Loucy (cell line): Measurements from ENCODE around the gene SLC38A7.
"Not testable (repeated sequence)": the region's sequence is repeated elsewhere in the genome, so short reads cannot be mapped to it uniquely, and the experiment has no call there.

Experiments
- H2AFZ ChIP-seq: fragments of 200-600 bp; sonication (generic); 2 replicates; pipeline ENCODE4 v1.6.0; 2016; ENCODE audit warnings: antibody characterized with exemption, mild to moderate bottlenecking, low read length, moderate library complexity
- H3F3A ChIP-seq: fragments of 200-600 bp; 2 replicates; pipeline ENCODE4 v1.6.0; 2016; ENCODE audit warnings: antibody characterized with exemption, low read depth, mild to moderate bottlenecking
- H3K27me3 ChIP-seq: fragments of 200-600 bp; sonication (generic); 2 replicates; pipeline ENCODE4 v1.6.1; 2014; ENCODE audit warnings: low read length, mild to moderate bottlenecking; ENCODE audit not compliant: insufficient read depth, poor library complexity, severe bottlenecking
- H3K36me3 ChIP-seq: fragments of 200-600 bp; sonication (generic); 2 replicates; pipeline ENCODE4 v1.6.1; 2016; ENCODE audit warnings: low read length; ENCODE audit not compliant: insufficient read depth
- H3K4me1 ChIP-seq: fragments of 200-600 bp; sonication (generic); 2 replicates; pipeline ENCODE4 v1.5.1; 2014; ENCODE audit warnings: low read length, mild to moderate bottlenecking; ENCODE audit not compliant: insufficient read depth, poor library complexity, severe bottlenecking
- H3K4me2 ChIP-seq: fragments of 200-600 bp; sonication (generic); 2 replicates; pipeline ENCODE4 v1.6.0; 2014; ENCODE audit warnings: antibody characterized with exemption, low read length, low read depth, mild to moderate bottlenecking; ENCODE audit not compliant: poor library complexity, severe bottlenecking
- H3K4me3 ChIP-seq: fragments of 200-600 bp; sonication (generic); 2 replicates; pipeline ENCODE4 v1.5.1; 2014; ENCODE audit warnings: low read length, mild to moderate bottlenecking, mixed read lengths; ENCODE audit not compliant: poor library complexity, severe bottlenecking
- H3K79me2 ChIP-seq: fragments of 200-600 bp; sonication (generic); 2 replicates; pipeline ENCODE4 v1.6.1; 2014; ENCODE audit warnings: low read length; ENCODE audit not compliant: insufficient read depth
- H3K9ac ChIP-seq: fragments of 200-600 bp; sonication (generic); 2 replicates; pipeline ENCODE4 v1.6.0; 2014; ENCODE audit warnings: mild to moderate bottlenecking, low read depth, low read length, moderate library complexity; ENCODE audit not compliant: poor library complexity, severe bottlenecking
- H3K9me2 ChIP-seq: fragments of 200-600 bp; sonication (generic); replicated peaks from 2 replicates; pipeline ENCODE4 v1.6.1; 2016; ENCODE audit warnings: low read depth, low read length, mixed read lengths
- H3K9me3 ChIP-seq: fragments of 200-600 bp; sonication (generic); 2 replicates; pipeline ENCODE4 v1.6.1; 2014; ENCODE audit warnings: mild to moderate bottlenecking, antibody characterized with exemption, low read length, low read depth; ENCODE audit not compliant: insufficient read depth
- H4K20me1 ChIP-seq: fragments of 200-600 bp; sonication (generic); 2 replicates; pipeline ENCODE4 v1.6.0; 2014; ENCODE audit warnings: antibody characterized with exemption, low read length, mild to moderate bottlenecking; ENCODE audit not compliant: insufficient read depth, poor library complexity, severe bottlenecking
- CTCF ChIP-seq: fragments of 200-600 bp; sonication (generic); conservative IDR thresholded peaks from 2 replicates; pipeline ENCODE4 v1.5.1; 2014; ENCODE audit warnings: mild to moderate bottlenecking, antibody characterized with exemption, low read length
- EZH2phosphoT487 ChIP-seq: fragments of 200-600 bp; IDR thresholded peaks from 2 replicates; pipeline ENCODE4 v1.6.1; 2018; ENCODE audit warnings: antibody characterized with exemption, mild to moderate bottlenecking, moderate library complexity, borderline replicate concordance

Gene SLC38A7

GRCh38 chr16:58638148-58639036 is 46.2 kb downstream of the SLC38A7 start:
- Histone ChIP-seq H3K4me3 (no peak overlapping the region), H3K4me2 (no peak overlapping the region), H4K20me1 (no peaks in the 10 kb centered on the region), H3K9ac (no peak overlapping the region), H3K36me3 (no peaks in the 10 kb centered on the region), H3K27me3 (no peaks in the 10 kb centered on the region), H3F3A (no peaks in the 10 kb centered on the region), H3K9me3 (no peaks in the 10 kb centered on the region), H3K9me2 (no peaks in the 10 kb centered on the region), H3K4me1 (no peaks in the 10 kb centered on the region), H3K79me2 (no peaks in the 10 kb centered on the region), H2AFZ (no peak overlapping the region)
- TF ChIP-seq EZH2phosphoT487 (no peak), CTCF (peak; percentile 40)

GRCh38 chr16:58637021-58637420 is 47.5 kb downstream of the SLC38A7 start:
- H3K36me3 ChIP-seq, H3K79me2 ChIP-seq, H3K4me1 ChIP-seq, H3K9me2 ChIP-seq, H4K20me1 ChIP-seq, H3K9ac ChIP-seq, H3K4me3 ChIP-seq, H3F3A ChIP-seq, H2AFZ ChIP-seq, H3K9me3 ChIP-seq, H3K27me3 ChIP-seq, H3K4me2 ChIP-seq: not testable (repeated sequence)

GRCh38 chr16:58636466-58636865 is 48.1 kb downstream of the SLC38A7 start:
- no peak overlapping the region for H2AFZ ChIP-seq
- no peaks in the 10 kb centered on the region for H3K9me2 ChIP-seq
- H3K4me3 ChIP-seq = no peak overlapping the region
- no peaks in the 10 kb centered on the region for H3K79me2 ChIP-seq
- no peaks in the 10 kb centered on the region for H4K20me1 ChIP-seq
- no peaks in the 10 kb centered on the region for H3K27me3 ChIP-seq
- H3K9ac ChIP-seq = no peak overlapping the region
- H3K36me3 ChIP-seq = no peaks in the 10 kb centered on the region
- H3K4me2 ChIP-seq = no peak overlapping the region
- no peaks in the 10 kb centered on the region for H3K9me3 ChIP-seq
- no peaks in the 10 kb centered on the region for H3F3A ChIP-seq
- no peaks in the 10 kb centered on the region for H3K4me1 ChIP-seq
- TF ChIP-seq EZH2phosphoT487 (no peak), CTCF (no peak)

GRCh38 chr16:58635502-58635901 is 49.1 kb downstream of the SLC38A7 start:
- no peaks in the 10 kb centered on the region for H3K9me3 ChIP-seq
- H3K4me1 ChIP-seq = no peaks in the 10 kb centered on the region
- TF ChIP-seq EZH2phosphoT487 (no peak), CTCF (no peak)
- H3K36me3 ChIP-seq = no peaks in the 10 kb centered on the region
- no peaks in the 10 kb centered on the region for H4K20me1 ChIP-seq
- no peak overlapping the region for H3K4me2 ChIP-seq
- H3K9ac ChIP-seq = no peak overlapping the region
- H2AFZ ChIP-seq = no peak overlapping the region
- no peaks in the 10 kb centered on the region for H3F3A ChIP-seq
- H3K9me2 ChIP-seq = no peaks in the 10 kb centered on the region
- H3K4me3 ChIP-seq = no peak overlapping the region
- no peaks in the 10 kb centered on the region for H3K27me3 ChIP-seq
- H3K79me2 ChIP-seq = no peaks in the 10 kb centered on the region
